Measurements from ENCODE around the gene PTRH2. TPM values are rescaled to one million over a fixed set of nuclear protein-coding genes. Genes with fewer than 3 reads are reported as not detected.

Gene PTRH2
- total RNA-seq, 4 donors from 2014 or later, result 27.2 to 31.7 (median 30.9) TPM

DNA sequence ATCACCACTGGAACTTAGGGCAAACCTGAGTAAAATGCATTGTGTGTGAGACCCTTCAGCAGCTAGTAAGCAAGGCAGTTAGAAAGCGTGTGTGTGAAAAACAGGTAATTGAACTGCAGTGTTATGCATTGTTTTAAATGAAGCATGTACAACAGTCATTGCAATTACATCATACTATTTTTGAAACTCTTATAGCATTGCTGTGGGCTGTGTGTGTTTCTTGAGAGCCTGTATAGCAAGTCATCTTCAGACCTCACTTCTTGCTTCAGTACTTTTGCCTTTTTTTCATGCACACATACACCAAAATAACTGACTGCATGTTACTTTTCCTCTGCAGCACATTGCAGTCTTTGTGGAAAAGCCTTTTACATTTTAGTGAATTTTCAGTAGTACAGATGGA is 19.2 kb downstream of the PTRH2 start:
- Histone ChIP-seq H3K4me1 (no peaks in the 10 kb centered on the region), H3K4me3 (no peak overlapping the region), H3K27me3 (no peaks in the 10 kb centered on the region), H3K27ac (no peak overlapping the region), H3K36me3 (peaks cover 18 to 100% (median 23%) of the 10 kb centered on the region in 3 donors), H3K9me3 (no peaks in the 10 kb centered on the region)
- 92 to 94% methylated on average over 1 of the region's 1 CpG for WGBS, 2 donors
- intact Hi-C loops (cut with DNase I), result no loop called here
- no peak for DNase-seq
- no peak for TF ChIP-seq POLR2A (IDR thresholded peaks at IDR 0.05)
- TF ChIP-seq, protein P1, sequence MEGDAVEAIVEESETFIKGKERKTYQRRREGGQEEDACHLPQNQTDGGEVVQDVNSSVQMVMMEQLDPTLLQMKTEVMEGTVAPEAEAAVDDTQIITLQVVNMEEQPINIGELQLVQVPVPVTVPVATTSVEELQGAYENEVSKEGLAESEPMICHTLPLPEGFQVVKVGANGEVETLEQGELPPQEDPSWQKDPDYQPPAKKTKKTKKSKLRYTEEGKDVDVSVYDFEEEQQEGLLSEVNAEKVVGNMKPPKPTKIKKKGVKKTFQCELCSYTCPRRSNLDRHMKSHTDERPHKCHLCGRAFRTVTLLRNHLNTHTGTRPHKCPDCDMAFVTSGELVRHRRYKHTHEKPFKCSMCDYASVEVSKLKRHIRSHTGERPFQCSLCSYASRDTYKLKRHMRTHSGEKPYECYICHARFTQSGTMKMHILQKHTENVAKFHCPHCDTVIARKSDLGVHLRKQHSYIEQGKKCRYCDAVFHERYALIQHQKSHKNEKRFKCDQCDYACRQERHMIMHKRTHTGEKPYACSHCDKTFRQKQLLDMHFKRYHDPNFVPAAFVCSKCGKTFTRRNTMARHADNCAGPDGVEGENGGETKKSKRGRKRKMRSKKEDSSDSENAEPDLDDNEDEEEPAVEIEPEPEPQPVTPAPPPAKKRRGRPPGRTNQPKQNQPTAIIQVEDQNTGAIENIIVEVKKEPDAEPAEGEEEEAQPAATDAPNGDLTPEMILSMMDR (IDR thresholded peaks at IDR 0.05), result no peak

DNA sequence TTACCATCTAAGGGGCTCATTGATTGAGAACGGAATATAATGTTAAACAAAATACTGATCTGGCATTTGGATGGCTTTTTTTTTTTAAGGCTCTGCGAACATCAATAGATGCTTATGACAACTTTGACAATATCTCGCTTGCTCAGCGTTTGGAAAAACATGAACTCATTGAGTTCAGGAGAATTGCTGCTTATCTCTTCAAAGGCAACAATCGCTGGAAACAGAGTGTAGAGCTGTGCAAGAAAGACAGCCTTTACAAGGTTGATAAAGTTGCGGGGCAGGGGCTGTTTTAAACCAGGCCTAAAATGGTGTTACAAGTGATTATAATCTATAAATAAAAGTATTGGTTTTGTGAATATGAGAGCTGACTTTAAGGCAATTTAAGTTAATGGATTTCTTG is 22.3 kb downstream of the PTRH2 start:
- DNase-seq, result no peak
- intact Hi-C loops (cut with DNase I), result no loop called here
- 84 to 90% methylated on average over 6 of the region's 6 CpGs for WGBS, 2 donors
- TF ChIP-seq POLR2A (IDR thresholded peaks at IDR 0.05), result no peak
- TF ChIP-seq, protein P1 (IDR thresholded peaks at IDR 0.05), result no peak
- no peaks in the 10 kb centered on the region for H3K27me3 ChIP-seq
- no peak overlapping the region for H3K27ac ChIP-seq
- H3K4me1 ChIP-seq, result no peaks in the 10 kb centered on the region
- no peaks in the 10 kb centered on the region for H3K9me3 ChIP-seq
- no peak overlapping the region for H3K4me3 ChIP-seq
- H3K36me3 ChIP-seq, result peaks cover 21 to 100% (median 29%) of the 10 kb centered on the region in 3 donors

DNA sequence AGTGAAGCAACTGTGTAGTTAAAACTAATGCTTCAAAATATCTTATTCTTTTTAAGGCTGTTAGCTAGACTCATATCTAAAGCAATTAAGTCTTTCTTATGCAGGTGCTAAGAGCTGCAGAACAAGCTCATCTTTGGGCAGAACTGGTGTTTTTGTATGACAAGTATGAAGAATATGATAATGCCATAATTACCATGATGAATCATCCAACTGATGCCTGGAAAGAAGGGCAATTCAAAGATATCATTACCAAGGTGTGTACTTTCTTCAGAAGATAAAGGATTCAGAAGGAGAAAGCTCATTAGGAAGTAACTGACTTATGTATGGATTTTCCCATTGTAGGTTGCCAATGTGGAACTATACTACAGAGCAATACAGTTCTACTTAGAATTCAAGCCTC is 23.9 kb downstream of the PTRH2 start:
- H3K36me3 ChIP-seq, result peaks cover 16 to 100% (median 29%) of the 10 kb centered on the region in 3 donors

DNA sequence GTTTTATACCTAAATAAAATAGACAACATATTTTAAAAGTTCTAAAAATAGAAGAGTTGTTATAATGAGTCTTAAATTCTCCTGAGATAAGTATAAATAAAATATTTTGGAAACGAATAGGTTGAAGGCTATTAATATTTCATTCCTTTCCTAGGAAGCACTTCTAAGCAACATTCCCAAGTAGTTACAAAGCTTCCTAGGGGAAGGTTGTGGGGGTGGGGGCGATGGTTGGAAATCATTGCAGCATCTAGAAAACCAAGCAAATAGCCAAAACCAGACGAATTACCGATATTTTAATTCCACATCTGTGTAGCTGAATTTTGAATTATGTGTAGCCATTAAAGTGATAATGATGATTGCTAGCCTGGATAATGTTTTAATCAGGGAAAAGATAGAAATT is 26.9 kb downstream of the PTRH2 start:
- no peak for DNase-seq
- Histone ChIP-seq H3K27me3 (no peaks in the 10 kb centered on the region), H3K9me3 (no peaks in the 10 kb centered on the region), H3K4me1 (peaks cover 0 to 7% (median 0%) of the 10 kb centered on the region in 3 donors), H3K4me3 (no peak overlapping the region), H3K36me3 (peaks cover 14 to 100% (median 36%) of the 10 kb centered on the region in 3 donors), H3K27ac (no peak overlapping the region)
- WGBS, 2 donors, result 82 to 83% methylated on average over 4 of the region's 4 CpGs
- TF ChIP-seq, protein P1 (IDR thresholded peaks at IDR 0.05), result no peak
- no peak for TF ChIP-seq POLR2A (IDR thresholded peaks at IDR 0.05)
- intact Hi-C loops (cut with DNase I), result no loop called here

More for the DNA sequence above, 23.9 kb downstream of the PTRH2 start:
- Histone ChIP-seq H3K4me3 (no peak overlapping the region), H3K27me3 (no peaks in the 10 kb centered on the region), H3K9me3 (no peaks in the 10 kb centered on the region), H3K4me1 (no peaks in the 10 kb centered on the region), H3K27ac (no peak overlapping the region)
- no peak for DNase-seq
- TF ChIP-seq, protein P1 (IDR thresholded peaks at IDR 0.05), result no peak
- TF ChIP-seq POLR2A (IDR thresholded peaks at IDR 0.05), result no peak
- intact Hi-C loops (cut with DNase I), result no loop called here

DNA sequence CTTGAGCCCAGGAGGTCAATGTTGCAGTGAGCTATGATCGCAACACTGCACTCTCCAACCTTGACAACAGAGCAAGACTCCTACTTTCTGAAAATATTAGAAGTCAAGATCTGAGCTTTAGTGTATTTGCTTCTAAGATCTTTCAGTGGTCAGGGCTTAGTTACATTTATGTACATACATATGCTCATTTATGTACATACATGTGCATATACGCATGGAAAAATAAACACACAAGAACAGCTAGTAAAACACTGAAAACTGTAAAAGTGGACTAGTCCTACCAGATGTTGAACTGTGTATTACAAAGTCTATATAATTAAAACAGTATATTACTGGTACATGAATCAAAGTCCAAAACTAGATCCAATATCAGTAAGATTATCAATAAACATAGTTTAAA is 28.3 kb downstream of the PTRH2 start:
- intact Hi-C loops (cut with DNase I), result no loop called here

More for the DNA sequence above, 28.3 kb downstream of the PTRH2 start:
- WGBS, 2 donors, result 42 to 45% methylated on average over 2 of the region's 2 CpGs
- Histone ChIP-seq H3K27ac (no peak overlapping the region), H3K36me3 (peaks cover 17 to 100% (median 37%) of the 10 kb centered on the region in 3 donors), H3K9me3 (no peaks in the 10 kb centered on the region), H3K27me3 (no peaks in the 10 kb centered on the region), H3K4me3 (no peak overlapping the region), H3K4me1 (peaks cover 0 to 7% (median 0%) of the 10 kb centered on the region in 3 donors)
- DNase-seq, result no peak
- TF ChIP-seq POLR2A (IDR thresholded peaks at IDR 0.05), result no peak
- TF ChIP-seq, protein P1 (IDR thresholded peaks at IDR 0.05), result no peak

All from esophagus squamous epithelium (tissue), 5 donors.